CD4-positive, alpha-beta memory T cell (primary cell): ENCODE data around the gene AIG1. TPM values are rescaled to one million over a fixed set of nuclear protein-coding genes. Genes with fewer than 3 reads are reported as not detected.
"Not testable (repeated sequence)": the region's sequence is repeated elsewhere in the genome, so short reads cannot be mapped to it uniquely, and the experiment has no call there.

Experiments used
- CTCF ChIA-PET: fragments of 350-600 bp; sonication (Branson Sonifier 250); formaldehyde crosslinking; loops from one replicate; lab custom pipeline; 2021; ENCODE audit warnings: inconsistent platforms; ENCODE audit not compliant: partially characterized antibody; lab: Charles Lee
- POLR2A ChIA-PET: fragments of 350-600 bp; sonication (Branson Sonifier 250); formaldehyde crosslinking; loops from one replicate; lab custom pipeline; 2021; ENCODE audit not compliant: partially characterized antibody; lab: Charles Lee
- DNase-seq, 5 donors: peaks; one replicate each; pipeline versions ENCODE4 v3.0.0 to v3.0.0-alpha.2; 2020 to 2022; ENCODE audit warnings: mixed read lengths in 1 of 5
- H3K27ac ChIP-seq: one replicate; pipeline ENCODE4 v1.7.0; 2013; ENCODE audit warnings: low read depth, low read length
- H3K27me3 ChIP-seq: 2 replicates; pipeline ENCODE4 v1.7.0; 2013; ENCODE audit warnings: mild to moderate bottlenecking, low read length, moderate library complexity; ENCODE audit not compliant: insufficient read depth
- H3K36me3 ChIP-seq: 2 replicates; pipeline ENCODE4 v1.7.0; 2013; ENCODE audit warnings: mild to moderate bottlenecking, low read length, moderate library complexity; ENCODE audit not compliant: insufficient read depth
- H3K4me1 ChIP-seq: 2 replicates; pipeline ENCODE4 v1.7.0; 2013; ENCODE audit warnings: mild to moderate bottlenecking, low read length, moderate library complexity; ENCODE audit not compliant: insufficient read depth
- H3K4me3 ChIP-seq, 2 donors: one replicate each; pipeline ENCODE4 v1.7.0; 2013; ENCODE audit warnings: low read length in 2 of 2, mild to moderate bottlenecking in 1 of 2
- H3K9me3 ChIP-seq, 2 donors: one replicate each; pipeline ENCODE4 v1.7.0; 2013; ENCODE audit warnings: low read length in 2 of 2, control low read depth in 1 of 2; ENCODE audit not compliant: control insufficient read depth in 1 of 2
- H3K27ac Mint-ChIP-seq, 7 donors: one replicate each; pipeline ENCODE4 v1.8.0; 2020 to 2021; ENCODE audit warnings: mixed read lengths in 7 of 7, mild to moderate bottlenecking in 6 of 7, inconsistent platforms in 3 of 7, moderate library complexity in 3 of 7
- H3K27me3 Mint-ChIP-seq, 2 donors: one replicate each; pipeline ENCODE4 v1.8.0; 2020 to 2021; ENCODE audit warnings: mixed read lengths in 2 of 2
- H3K36me3 Mint-ChIP-seq, 2 donors: one replicate each; pipeline ENCODE4 v1.8.0; 2020 to 2021; ENCODE audit warnings: mixed read lengths in 2 of 2, inconsistent platforms in 1 of 2, mild to moderate bottlenecking in 1 of 2
- H3K4me1 Mint-ChIP-seq, 4 donors: one replicate each; pipeline ENCODE4 v1.8.0; 2020 to 2021; ENCODE audit warnings: mixed read lengths in 4 of 4, mild to moderate bottlenecking in 1 of 4
- H3K4me3 Mint-ChIP-seq, 8 donors: one replicate each; pipeline ENCODE4 v1.8.0; 2020 to 2021; ENCODE audit warnings: mixed read lengths in 8 of 8, mild to moderate bottlenecking in 7 of 8, moderate library complexity in 6 of 8, inconsistent platforms in 3 of 8
- H3K9me3 Mint-ChIP-seq, 8 donors: one replicate each; pipeline ENCODE4 v1.8.0; 2020 to 2021; ENCODE audit warnings: mixed read lengths in 8 of 8, mild to moderate bottlenecking in 5 of 8, inconsistent platforms in 3 of 8, moderate library complexity in 1 of 8
- intact Hi-C: fragments of 100-400 bp; cut with micrococcal nuclease; formaldehyde crosslinking; loops from one replicate; pipeline ENCODE4 v1.15.1; 2023
- polyA plus RNA-seq, 2 donors: library from polyadenylated mRNA; unstranded; fragments of 300-500 nt; fragmentation: Illumina TruSeq; gene quantifications; one replicate each; pipeline ENCODE4 v1.2.3, GENCODE V29; 2021
- total RNA-seq, 2 experiments: library from RNA; stranded (reverse); gene quantifications; one replicate each; pipeline ENCODE4 v1.2.3, GENCODE V29; 2021

Gene AIG1
- total and polyA plus RNA-seq, 4 experiments from 2014 or later: 9.6 to 21.5 (median 15.3) TPM

- intact Hi-C loops: no loop called here
- H3K27ac ChIP-seq: no peak overlapping the region
- H3K4me3 ChIP-seq: no peak overlapping the region
- Mint-ChIP-seq H3K27me3 (peaks cover 0 to 1% of the 10 kb centered on the region in 2 donors), H3K36me3 (peaks cover 0 to 16% of the 10 kb centered on the region in 2 donors), H3K4me3 (no peak overlapping the region), H3K27ac (peak overlapping the region in 1 of 7 donors; percentile 4), H3K9me3 (peaks cover 0 to 2% (median 0%) of the 10 kb centered on the region in 8 donors), H3K4me1 (no peaks in the 10 kb centered on the region)
- H3K9me3 ChIP-seq: no peaks in the 10 kb centered on the region
- H3K4me1 ChIP-seq: no peaks in the 10 kb centered on the region
- no peak for DNase-seq
- ChIA-PET CTCF (interaction anchor here (1.2 kb wide), 1 partner anchor 642 kb away, joined by 3 read pairs; no protein-coding TSS in a partner anchor), POLR2A (no interaction called here)
- H3K27me3 ChIP-seq: no peaks in the 10 kb centered on the region
- H3K36me3 ChIP-seq: no peaks in the 10 kb centered on the region
Measured at GRCh38 chr6:143333749-143334520, 273.2 kb downstream of the AIG1 start.

GRCh38 chr6:143335865-143336264 is 275.2 kb downstream of the AIG1 start:
- ChIA-PET POLR2A (no interaction called here), CTCF (interaction anchor here (3.3 kb wide), 1 partner anchor 643 kb away, joined by 35 read pairs; no protein-coding TSS in a partner anchor)
- H3K9me3 ChIP-seq: no peaks in the 10 kb centered on the region
- H3K4me1 ChIP-seq: no peaks in the 10 kb centered on the region
- H3K4me3 ChIP-seq: no peak overlapping the region
- peaks cover 0 to 2% (median 0%) of the 10 kb centered on the region in 8 donors for H3K9me3 Mint-ChIP-seq
- peaks cover 0 to 1% of the 10 kb centered on the region in 2 donors for H3K27me3 Mint-ChIP-seq
- H3K27ac Mint-ChIP-seq: no peak overlapping the region
- intact Hi-C loops: no loop called here
- H3K4me1 Mint-ChIP-seq: no peaks in the 10 kb centered on the region
- no peaks in the 10 kb centered on the region for H3K27me3 ChIP-seq
- H3K36me3 ChIP-seq: no peaks in the 10 kb centered on the region
- H3K27ac ChIP-seq: no peak overlapping the region
- peaks cover 0 to 16% of the 10 kb centered on the region in 2 donors for H3K36me3 Mint-ChIP-seq
- H3K4me3 Mint-ChIP-seq: no peak overlapping the region
- no peak for DNase-seq

GRCh38 chr6:143336446-143337152 is 275.9 kb downstream of the AIG1 start:
- intact Hi-C loops: loop anchor here (1.0 kb wide), 1 partner anchor 643 kb away; no protein-coding TSS in a partner anchor
- DNase-seq: no peak
- no peaks in the 10 kb centered on the region for H3K9me3 ChIP-seq
- no peak overlapping the region for H3K4me3 ChIP-seq
- CTCF ChIA-PET: interaction anchor here (0.7 to 3.3 kb wide), 7 partner anchors 7 to 862 kb away, joined by 3 to 35 read pairs (median 4); no protein-coding TSS in a partner anchor
- H3K4me3 Mint-ChIP-seq: no peak overlapping the region
- H3K4me1 Mint-ChIP-seq: no peaks in the 10 kb centered on the region
- POLR2A ChIA-PET: no interaction called here
- peaks cover 0 to 23% of the 10 kb centered on the region in 2 donors for H3K36me3 Mint-ChIP-seq
- no peaks in the 10 kb centered on the region for H3K27me3 Mint-ChIP-seq
- no peak overlapping the region for H3K27ac Mint-ChIP-seq
- H3K27me3 ChIP-seq: no peaks in the 10 kb centered on the region
- no peaks in the 10 kb centered on the region for H3K9me3 Mint-ChIP-seq
- H3K36me3 ChIP-seq: no peaks in the 10 kb centered on the region
- H3K27ac ChIP-seq: no peak overlapping the region
- no peaks in the 10 kb centered on the region for H3K4me1 ChIP-seq

GRCh38 chr6:143337201-143337949 is 276.7 kb downstream of the AIG1 start:
- Histone ChIP-seq H3K4me1 (no peaks in the 10 kb centered on the region), H3K9me3 (no peaks in the 10 kb centered on the region), H3K27me3 (no peaks in the 10 kb centered on the region), H3K36me3 (no peaks in the 10 kb centered on the region), H3K4me3 (no peak overlapping the region), H3K27ac (no peak overlapping the region)
- peak; percentile 8 to 38 (median 28) for DNase-seq
- POLR2A ChIA-PET: interaction anchor here (1.4 kb wide), 1 partner anchor 60 kb away, joined by 3 read pairs; no protein-coding TSS in a partner anchor
- peaks cover 0 to 24% of the 10 kb centered on the region in 2 donors for H3K36me3 Mint-ChIP-seq
- intact Hi-C loops: loop anchor here (1.0 kb wide), 1 partner anchor 644 kb away; no protein-coding TSS in a partner anchor
- H3K27me3 Mint-ChIP-seq: no peaks in the 10 kb centered on the region
- no peak overlapping the region for H3K4me3 Mint-ChIP-seq
- H3K4me1 Mint-ChIP-seq: no peaks in the 10 kb centered on the region
- CTCF ChIA-PET: interaction anchor here (0.7 to 3.3 kb wide), 13 partner anchors 8 to 863 kb away, joined by 3 to 35 read pairs (median 4); no protein-coding TSS in a partner anchor
- H3K27ac Mint-ChIP-seq: peak overlapping the region in 1 of 7 donors; percentile 48
- no peaks in the 10 kb centered on the region for H3K9me3 Mint-ChIP-seq

- Histone ChIP-seq H3K27me3 (no peaks in the 10 kb centered on the region), H3K9me3 (no peaks in the 10 kb centered on the region), H3K27ac (no peak overlapping the region), H3K4me1 (no peaks in the 10 kb centered on the region), H3K36me3 (no peaks in the 10 kb centered on the region), H3K4me3 (no peak overlapping the region)
- Mint-ChIP-seq H3K4me1 (no peaks in the 10 kb centered on the region), H3K27me3 (no peaks in the 10 kb centered on the region), H3K9me3 (no peaks in the 10 kb centered on the region), H3K4me3 (no peak overlapping the region), H3K27ac (no peak overlapping the region), H3K36me3 (peaks cover 0 to 24% of the 10 kb centered on the region in 2 donors)
- intact Hi-C loops: no loop called here
- DNase-seq: no peak
- POLR2A ChIA-PET: no interaction called here
- CTCF ChIA-PET: interaction anchor here (1.4 kb wide), 1 partner anchor 19 kb away, joined by 4 read pairs; no protein-coding TSS in a partner anchor
Measured at GRCh38 chr6:143339223-143339622, 278.5 kb downstream of the AIG1 start.

- H3K27me3 ChIP-seq, CTCF ChIA-PET, H3K9me3 Mint-ChIP-seq, H3K4me3 ChIP-seq, H3K4me1 Mint-ChIP-seq, H3K27ac ChIP-seq, intact Hi-C loops, H3K36me3 Mint-ChIP-seq, H3K4me1 ChIP-seq, H3K9me3 ChIP-seq, H3K27ac Mint-ChIP-seq, H3K4me3 Mint-ChIP-seq, POLR2A ChIA-PET, DNase-seq, H3K27me3 Mint-ChIP-seq, H3K36me3 ChIP-seq: not testable (repeated sequence)
Measured at GRCh38 chr6:143345477-143345876, 284.8 kb downstream of the AIG1 start.
